Esophagus squamous epithelium (tissue), 4 donors: ENCODE data around the gene RPAIN.

Experiments used
- POLR2A ChIP-seq, 4 donors: fragments of 450-650 bp; IDR thresholded peaks; one replicate each; pipeline ENCODE4 v1.6.1; 2017; ENCODE audit warnings: antibody characterized with exemption in 4 of 4, mild to moderate bottlenecking in 4 of 4, moderate library complexity in 3 of 4
- TF ChIP-seq, protein P1 (sequence below), 6 experiments: fragments of 450-650 bp in 4 of 6; fragments of 200-600 bp in 2 of 6; sonication (generic) in 2 of 6; IDR thresholded peaks; one replicate each; pipeline ENCODE4 v1.5.1; 2016 to 2019; ENCODE audit warnings: antibody characterized with exemption in 6 of 6, mild to moderate bottlenecking in 4 of 6, moderate library complexity in 4 of 6

GRCh38 chr17:5380491-5381135 lies 39.4 kb upstream of the RPAIN start:
- TF ChIP-seq, protein P1, sequence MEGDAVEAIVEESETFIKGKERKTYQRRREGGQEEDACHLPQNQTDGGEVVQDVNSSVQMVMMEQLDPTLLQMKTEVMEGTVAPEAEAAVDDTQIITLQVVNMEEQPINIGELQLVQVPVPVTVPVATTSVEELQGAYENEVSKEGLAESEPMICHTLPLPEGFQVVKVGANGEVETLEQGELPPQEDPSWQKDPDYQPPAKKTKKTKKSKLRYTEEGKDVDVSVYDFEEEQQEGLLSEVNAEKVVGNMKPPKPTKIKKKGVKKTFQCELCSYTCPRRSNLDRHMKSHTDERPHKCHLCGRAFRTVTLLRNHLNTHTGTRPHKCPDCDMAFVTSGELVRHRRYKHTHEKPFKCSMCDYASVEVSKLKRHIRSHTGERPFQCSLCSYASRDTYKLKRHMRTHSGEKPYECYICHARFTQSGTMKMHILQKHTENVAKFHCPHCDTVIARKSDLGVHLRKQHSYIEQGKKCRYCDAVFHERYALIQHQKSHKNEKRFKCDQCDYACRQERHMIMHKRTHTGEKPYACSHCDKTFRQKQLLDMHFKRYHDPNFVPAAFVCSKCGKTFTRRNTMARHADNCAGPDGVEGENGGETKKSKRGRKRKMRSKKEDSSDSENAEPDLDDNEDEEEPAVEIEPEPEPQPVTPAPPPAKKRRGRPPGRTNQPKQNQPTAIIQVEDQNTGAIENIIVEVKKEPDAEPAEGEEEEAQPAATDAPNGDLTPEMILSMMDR (IDR thresholded peaks at IDR 0.05), result no peak
- TF ChIP-seq POLR2A (IDR thresholded peaks at IDR 0.05), result no peak
